Stimulated activated CD8-positive, alpha-beta memory T cell treated with anti-CD3 and anti-CD28 coated beads, Interleukin-4, amount 100 ng/mL, for 48 hours (primary cell): ENCODE measurements around the gene MCTP1.
"Not testable (repeated sequence)": the region's sequence is repeated elsewhere in the genome, so short reads cannot be mapped to it uniquely, and the experiment has no call there.

Experiments
- DNase-seq: peaks from one replicate; pipeline ENCODE4 v3.0.0-alpha.2; 2020

Gene MCTP1

DNA sequence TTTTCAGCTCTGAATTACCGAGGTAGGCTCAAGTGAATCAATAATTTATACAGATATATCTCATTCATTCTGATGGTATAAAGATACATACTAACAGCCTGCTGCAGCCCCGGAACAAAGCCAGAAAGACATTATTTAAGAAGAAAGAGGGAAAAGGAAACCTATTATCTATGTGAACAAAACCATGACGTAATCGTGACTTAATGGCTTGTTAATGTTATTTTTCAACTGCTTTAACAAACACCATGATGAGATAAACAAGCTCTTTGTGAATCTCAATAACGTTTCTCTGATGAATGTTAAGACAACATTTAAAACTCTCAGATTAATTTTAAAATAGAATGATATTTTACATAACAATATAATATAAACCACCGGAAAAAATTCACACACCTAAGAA is 429.4 kb downstream of the MCTP1 start:
- no peak for DNase-seq

DNA sequence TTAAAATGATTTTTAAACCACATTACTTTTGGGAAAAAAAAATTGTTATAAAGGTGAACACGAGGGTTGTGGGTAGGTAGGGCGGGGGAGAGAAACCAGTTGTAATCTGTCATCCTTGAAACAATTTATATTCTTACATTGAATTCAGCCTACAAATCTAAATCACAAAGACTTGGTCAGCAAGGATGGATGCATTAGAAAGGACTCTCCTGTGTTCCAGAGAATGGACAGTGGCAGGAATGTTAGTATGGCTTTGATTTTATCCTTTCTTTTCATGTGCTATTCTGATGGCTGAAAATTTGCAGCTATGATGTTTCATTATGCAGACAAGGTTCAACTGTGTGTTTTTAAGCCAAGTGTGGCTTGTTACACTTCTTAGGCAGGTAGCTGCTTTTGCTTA is 431.8 kb downstream of the MCTP1 start:
- DNase-seq = no peak

DNA sequence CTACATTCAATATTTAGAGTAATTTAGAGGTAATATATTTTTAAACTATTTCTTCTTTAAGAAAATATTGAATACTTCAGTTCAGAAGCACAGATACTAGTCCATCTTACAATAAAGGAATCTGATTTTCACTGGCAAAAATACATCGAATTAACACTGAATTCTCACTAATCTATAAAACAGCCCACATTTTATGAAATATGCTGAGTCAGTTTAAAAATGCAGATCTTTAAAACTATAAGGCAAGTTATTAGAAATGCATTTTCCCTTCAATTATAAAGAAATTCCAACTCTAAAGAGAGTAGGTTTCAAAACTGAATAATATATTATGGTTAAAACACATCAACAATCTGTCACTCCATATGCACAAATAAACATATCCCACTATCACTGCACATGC is 433.9 kb downstream of the MCTP1 start:
- DNase-seq = no peak

DNA sequence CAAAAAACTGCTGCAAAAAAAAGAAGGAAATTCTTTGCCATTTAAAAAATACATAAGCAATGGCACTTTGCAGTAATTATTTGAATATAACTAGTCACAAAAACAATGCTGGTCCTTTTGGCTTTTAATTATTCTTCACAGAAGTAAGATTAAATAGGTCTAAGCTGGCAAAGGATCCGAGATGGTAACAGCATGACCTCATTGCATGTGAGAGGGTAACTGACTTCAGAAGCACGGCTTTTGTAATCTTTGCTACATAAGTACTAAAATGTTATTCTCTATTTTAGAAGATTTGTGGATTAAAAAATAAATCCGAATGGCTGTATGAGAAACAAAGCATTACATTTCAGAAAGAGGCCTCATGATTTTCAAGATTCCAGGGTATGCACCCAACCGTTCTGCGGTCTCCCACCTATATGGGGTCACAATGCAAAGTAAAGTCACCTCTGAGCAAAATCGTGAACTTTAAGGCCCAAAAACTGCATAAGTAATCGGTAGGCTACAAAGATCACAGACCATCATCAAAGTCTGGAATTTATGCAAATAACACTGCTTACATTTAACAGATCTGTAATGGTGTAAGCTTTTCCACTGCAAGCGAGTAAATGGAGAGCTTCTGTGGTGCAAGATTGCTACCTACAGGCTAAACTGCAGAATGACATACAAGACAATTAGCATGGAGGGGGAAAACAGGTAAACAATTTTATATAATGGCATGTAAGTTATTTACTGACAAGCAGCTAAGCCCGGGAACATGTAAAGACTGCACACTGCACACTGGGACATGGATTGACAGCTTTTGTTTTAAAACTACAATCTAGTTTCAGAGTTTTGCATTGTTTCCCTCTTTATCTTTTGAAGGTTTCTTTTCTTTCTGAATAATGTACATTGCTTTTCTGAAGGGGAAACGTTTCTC is 434.8 kb downstream of the MCTP1 start:
- no peak for DNase-seq

DNA sequence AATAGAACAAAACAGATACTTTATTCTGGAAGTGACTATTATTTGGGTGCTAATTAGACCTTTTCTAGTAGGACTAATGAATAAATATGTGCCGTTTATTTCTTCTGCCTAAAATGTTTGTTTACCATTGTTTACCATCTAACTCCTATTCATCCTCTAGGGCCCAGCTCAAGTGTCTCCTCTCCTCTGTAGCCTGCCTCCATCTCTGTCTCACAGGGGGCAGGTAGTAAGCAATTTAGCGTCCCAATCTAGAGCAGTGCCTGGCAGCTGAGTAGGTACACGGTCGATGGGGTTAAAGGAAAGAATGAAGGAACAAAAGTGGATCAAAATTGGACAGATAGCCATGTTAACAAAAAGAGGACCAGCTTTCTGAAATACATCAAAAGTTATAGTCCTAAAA is 435.6 kb downstream of the MCTP1 start:
- no peak for DNase-seq

DNA sequence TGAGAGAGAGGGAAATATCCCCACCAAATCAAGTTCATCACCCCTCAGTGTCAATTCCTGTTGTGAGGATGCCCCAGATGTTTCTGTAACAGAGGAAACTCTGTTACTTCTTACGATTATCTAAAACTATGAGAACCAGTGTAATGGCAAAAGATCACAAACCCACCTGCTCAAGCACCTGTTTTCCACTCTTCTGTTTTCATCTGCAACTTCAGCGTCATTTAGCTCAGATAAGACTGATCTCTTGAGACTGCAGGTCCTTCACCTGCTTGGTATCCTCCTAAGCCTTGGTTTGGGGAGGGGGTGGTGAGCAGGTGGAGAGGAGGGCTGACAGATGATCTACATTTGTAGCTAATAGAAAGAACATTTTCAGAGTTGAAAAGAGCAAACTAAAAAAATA is 437.2 kb downstream of the MCTP1 start:
- no peak for DNase-seq

DNA sequence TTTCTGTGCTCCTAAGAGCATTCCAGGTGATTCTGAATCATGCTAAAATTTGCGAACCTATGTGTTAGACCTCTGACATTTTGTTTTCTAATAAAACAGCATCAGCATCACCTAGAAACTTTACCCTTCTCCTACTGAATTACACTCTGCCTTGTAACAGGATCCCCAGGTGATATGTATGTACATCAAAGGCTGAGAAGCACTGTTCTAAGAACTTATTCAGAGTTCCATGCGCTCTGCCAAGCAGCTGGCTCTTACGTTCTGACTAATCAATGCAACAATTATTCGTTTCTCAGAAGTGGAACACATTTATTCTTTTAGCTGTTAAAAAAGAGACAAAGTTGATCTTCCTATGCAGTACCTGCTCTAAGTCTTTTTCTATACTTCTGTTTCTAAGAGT is 437.9 kb downstream of the MCTP1 start:
- no peak for DNase-seq

DNA sequence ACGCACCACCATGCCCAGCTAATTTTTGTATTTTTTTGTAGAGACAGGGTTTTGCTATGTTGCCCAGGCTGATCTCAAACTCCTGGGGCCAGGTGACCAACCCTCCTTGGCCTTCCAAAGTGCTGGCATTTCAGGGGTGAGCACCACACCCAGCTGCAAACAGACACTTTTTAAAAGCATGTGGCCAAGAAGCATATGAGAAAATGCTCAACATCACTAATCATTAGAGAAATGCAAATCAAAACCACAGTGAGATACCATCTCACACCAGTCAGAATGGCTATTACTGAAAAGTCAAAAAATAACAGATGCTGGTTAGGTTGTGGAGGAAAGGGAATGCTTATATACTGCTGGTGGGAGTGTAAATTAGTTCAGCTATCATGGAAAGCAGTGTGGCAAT is 439.2 kb downstream of the MCTP1 start:
- DNase-seq = not testable (repeated sequence)

DNA sequence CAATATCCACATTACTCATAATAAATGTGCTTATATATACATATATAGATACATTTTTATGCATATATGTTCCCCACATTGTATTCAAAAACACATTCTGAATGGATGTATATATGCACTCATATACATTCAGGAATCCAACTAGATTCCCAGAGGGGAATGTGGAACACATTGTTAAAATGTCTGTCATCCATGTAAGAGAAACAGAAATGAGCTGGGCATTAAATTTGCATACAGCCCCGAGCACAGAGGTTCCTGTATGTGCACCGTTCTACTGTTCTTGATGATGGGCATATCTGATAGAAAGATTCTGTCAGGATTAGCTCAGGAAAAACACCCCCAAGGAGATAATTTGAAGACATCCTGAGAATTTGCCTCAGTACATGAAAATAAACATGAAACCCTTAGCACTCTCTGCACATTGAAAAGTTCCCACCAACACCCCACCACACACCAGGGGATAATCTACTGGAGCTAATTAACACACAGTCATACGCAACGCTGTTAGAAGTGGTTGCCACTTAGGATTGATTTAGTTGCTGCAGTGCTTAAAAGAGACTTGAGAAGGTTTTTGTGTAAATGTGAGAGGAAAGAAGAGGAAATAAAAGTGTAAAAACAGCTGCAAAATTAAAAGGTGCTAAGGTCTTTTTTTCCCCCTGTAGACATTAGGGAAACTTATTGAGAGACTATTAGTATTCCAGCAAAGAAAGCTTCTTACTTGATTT is 443.1 kb downstream of the MCTP1 start:
- DNase-seq = no peak

DNA sequence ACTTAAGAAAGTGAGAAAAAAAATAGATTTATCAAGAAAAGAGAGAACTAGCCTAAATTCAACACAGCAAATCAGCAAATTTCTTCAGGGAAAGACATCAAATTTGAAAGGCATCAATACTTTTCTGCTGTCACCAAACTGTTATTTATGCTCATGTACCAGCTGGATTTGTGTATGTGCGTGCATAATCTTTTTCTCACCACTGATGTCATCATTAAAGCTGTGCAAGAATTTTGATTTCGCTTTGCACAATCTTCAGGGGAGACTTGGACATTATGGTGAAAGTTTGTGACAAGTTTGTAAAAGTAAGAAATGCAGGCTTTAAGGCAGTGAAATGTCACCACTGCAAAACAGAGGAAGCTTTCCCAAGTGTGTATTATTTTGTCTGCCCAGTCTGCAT is 451.0 kb downstream of the MCTP1 start:
- no peak for DNase-seq

DNA sequence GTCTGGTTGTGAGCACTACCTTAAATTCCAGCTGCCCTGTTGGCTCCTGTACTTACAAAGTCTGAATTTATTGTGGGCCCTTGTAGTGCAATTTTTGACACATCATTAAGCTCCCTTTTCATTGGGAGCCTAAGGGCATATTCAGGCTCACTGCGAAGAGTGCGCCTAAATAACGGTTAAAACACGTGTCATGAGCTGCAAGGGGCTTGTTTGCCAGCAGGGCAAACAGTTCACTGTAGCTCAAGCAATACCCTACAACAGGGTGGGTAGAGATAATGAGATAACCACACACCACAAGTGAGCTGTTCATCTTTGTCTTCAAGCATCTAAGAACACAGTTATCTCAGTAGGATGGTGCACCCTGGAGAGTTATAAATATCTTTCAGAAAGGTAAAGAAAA is 452.2 kb downstream of the MCTP1 start:
- DNase-seq = no peak

DNA sequence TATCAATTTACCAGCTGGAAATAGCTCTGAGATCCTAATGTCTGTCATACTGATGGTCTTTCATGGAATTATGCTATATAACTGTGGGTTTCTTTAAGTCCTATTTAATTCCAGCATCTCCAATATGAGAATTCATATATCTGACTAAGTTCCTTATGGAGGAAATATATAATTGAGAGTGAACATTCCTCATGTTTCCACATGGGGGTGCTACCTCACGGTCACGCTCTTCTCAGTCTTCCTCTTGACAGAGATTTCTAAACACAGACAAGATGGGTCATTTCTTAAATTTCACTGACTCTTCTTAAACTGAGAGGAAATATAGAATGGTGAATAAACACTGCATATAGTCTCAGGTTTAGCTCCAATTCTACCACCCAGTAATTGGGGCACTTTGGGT is 454.4 kb downstream of the MCTP1 start:
- DNase-seq = no peak

DNA sequence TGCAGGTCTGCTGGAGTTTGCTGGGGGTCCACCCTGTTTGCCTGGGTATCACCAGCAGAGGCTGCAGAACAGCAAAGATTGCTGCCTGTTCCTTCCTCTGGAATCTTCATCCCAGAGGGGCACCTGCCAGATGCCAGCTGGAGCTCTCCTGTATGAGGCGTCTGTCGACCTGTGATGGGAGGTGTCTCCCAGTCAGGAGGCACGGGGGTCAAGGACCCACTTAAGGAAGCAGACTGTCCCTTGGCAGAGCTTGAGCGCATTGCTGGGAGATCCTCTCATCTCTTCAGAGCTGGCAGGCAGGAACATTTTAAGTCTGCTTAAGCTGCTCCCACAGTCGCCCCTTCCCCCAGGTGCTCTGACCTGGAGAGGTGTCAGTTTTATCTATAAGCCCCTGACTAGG is 456.7 kb downstream of the MCTP1 start:
- DNase-seq = not testable (repeated sequence)

DNA sequence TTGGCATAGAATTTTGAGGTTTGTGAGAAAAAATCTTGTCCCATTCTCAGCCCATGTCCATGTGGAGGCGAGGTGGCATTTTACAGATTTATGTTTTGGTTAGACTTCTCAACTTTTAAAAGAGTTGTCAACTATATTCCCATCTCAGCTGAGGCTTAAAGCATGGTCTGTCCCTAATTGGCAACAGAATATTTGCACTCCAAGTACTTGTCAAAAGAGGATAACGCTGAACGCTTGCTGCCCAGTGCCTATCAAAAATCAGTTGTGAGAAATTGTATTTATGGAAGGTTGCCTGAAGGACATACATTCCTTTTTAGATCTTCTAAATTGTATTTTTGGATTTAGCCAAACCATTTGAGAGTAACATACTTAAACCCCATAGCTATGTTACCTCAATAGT is 464.4 kb downstream of the MCTP1 start:
- no peak for DNase-seq

DNA sequence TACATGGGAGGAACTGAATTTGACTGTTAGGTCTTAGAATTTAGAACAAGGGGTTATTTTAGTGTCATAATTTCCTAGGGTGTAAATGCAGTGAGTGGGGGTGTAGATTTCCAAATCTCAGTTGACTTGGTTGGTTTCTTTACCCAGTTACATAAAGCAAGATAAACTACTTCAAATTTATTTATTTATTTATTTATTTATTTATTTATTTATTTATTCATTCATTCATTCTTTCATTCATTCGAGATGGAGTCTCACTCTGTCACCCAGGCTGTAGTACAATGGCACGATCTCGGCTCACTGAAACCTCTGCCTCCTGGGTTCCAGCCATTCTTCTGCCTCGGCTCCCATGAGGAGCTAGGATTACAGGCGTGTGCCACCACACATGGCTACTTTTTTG is 466.0 kb downstream of the MCTP1 start:
- DNase-seq = no peak

DNA sequence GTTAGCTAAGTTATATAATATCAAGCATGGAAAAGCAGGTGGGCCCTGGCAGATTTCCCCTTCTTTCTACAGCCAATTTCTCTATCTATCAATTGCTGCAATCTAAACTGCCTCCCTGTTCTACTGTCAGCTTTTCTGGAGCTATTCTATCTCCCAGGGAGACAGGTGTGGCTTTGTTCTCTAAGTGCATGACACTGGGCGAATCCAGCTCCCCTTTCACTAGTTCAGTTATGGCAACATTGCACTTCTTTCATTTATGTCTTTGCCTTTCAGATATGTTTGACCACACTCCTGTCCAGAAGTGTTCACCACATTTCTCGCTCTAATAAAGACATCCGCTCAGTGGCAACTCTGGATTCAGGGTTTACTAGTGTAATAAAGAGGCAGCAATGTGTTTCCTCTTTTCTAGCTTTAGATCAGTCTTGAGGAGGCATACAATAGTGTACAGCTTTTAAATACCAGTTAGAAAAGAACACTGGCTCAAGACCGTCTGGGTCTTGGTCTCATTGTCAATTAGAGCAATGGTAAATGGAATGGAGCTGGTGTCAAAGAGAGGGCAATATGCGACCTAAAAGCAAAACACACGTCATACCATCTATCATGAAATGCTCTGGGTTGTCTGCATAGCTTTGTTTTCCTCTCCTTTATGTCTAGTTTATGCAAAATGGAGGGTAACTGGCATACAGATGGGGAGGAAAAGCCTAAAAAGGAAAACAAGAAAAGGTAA is 469.4 kb downstream of the MCTP1 start:
- no peak for DNase-seq

DNA sequence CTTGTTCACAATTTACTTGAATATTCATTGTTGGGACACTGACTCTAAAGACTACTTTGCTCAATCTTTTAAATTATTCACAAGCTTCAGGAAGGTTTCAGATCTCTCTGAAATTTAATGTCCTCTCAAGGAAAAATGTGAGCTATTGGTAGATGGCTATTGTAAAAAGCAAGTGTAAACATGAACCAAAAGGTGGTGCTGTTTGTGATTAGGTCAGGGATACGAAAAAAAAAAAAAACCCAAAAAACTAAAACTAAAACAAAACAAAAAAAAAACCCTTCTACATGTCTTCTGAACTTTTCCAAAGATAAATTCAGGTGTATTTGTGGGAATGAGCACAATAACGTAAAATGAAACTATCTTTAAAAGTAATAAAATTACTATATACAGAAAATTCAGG is 472.7 kb downstream of the MCTP1 start:
- DNase-seq = no peak

DNA sequence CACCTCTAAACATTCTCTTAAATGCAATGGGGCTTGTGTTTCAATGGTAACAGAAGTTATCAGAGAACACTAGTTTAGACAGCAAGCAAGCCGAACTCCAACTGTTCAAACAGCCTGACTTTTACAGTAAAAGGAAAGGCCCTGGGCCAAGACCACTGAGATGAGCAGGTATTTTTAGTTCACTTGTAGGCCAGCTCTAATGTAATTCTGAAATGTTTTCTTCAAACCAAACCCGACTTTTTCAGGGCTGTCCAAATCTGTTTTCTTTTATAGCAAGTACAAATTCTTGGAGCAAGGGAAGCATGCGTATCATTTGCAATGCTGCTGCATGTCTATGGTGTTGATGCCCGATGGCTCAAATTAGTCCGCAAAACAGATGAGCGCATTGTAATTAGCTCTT is 473.6 kb downstream of the MCTP1 start:
- no peak for DNase-seq

DNA sequence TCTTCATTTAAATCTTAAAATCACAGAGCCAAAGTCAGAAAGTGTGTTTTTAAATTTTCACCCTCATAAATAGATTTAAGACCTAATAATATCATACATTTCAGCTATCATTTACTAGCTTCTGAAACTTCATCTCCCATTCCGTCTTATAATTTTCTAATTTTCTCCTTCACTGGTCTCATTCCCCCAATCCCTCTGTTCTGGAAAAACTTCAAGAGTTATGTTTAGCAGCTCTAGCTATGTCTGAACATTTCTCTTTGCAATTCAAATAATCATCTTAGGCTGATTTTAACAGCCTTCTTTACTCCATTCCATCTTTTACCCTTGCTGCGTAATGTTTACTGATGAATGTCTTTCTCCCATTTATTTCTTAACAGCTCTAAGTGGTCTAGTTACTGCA is 474.0 kb downstream of the MCTP1 start:
- no peak for DNase-seq

DNA sequence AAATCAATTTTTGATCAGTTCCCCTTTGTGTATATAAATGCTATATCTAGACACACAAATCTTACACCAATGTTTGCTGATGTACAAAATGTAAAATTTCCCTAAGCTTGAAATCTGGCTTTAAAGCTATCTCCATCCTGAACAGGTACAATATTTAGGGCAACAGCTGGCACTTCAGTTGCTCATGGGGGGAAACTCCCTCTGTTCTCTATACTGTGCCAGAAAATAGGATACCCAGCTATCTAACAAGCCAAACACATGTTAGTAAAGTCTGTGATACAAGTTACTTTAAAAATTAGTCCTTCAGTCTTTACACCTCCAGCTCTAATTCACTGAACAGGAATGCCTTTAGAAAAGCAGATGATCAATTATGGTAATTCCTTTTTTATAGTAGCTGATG is 474.6 kb downstream of the MCTP1 start:
- DNase-seq = no peak

DNA sequence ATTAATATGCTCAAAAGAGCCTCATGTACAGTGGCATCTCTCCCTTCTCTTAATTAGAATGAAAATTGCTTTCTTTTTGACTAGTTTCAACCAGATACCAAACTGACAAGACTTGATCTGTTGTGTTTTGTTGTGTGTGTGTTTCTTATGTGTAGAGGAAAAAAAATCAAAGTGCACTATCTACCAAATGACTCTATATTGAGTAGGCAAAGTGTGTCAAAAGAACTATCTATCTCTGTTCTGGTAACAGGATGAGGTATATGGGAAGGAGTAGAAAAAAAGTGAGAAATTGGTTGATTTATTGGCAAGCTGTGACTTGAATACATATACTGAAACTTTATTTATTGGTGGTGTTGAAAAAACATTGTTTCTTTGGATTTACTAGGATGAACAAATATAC is 476.4 kb downstream of the MCTP1 start:
- no peak for DNase-seq

DNA sequence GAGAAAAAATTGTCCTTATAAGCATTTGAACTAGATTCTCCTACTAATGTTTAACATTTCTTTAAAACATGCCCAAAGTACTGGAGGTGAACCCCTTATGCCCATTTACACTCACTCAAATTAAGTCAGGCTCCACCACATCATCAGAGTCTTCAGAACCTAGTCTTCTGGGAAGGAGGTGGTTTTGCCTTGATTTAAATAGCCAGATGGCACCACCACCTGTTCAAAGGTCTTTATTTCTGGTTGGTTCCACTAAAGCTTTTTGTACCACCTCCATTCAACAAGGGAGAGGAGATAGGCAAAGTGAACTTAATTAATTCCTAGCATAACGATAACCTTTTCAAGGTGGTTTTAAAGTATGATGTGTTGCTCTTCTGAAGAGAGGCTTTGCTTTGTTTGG is 476.9 kb downstream of the MCTP1 start:
- no peak for DNase-seq

DNA sequence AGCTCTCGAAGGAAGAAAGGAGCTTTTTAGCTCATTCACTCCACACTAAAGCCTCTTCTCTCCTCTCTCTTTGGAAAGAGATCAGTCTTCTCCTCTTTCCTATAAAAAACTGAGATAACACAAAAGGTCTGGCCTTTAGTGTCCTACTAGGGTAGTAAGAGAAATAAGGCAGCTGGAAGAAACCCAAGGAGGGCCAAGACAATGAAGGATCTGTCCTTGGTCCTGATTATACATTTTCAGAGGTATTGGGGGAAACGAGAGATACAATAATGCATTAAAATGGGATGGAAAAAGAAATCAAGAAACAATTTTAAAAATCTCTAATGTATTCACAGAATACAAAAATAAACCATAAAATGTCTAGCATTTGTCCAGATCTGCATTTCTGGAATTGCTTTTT is 482.4 kb downstream of the MCTP1 start:
- no peak for DNase-seq

DNA sequence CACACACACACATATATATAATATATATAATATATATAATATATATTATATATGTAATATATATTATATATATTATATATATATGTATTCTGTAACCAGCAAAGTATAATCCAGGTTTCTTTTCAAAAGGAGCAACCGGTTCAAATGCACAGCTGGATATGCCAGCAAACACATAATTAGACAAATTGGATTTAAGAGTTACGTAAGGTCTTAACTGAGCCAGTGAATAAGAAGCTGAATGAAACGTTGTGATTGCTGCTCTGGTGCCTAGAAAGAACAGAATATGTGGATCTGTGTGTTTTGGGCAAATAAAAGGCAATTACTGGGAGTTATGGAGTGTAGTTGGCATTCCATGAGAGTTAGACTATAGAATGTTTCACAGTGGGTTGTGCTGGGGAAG is 488.3 kb downstream of the MCTP1 start:
- DNase-seq = no peak
